ENCODE measurements around the gene SLIT3.

SLIT3 gene

DNA sequence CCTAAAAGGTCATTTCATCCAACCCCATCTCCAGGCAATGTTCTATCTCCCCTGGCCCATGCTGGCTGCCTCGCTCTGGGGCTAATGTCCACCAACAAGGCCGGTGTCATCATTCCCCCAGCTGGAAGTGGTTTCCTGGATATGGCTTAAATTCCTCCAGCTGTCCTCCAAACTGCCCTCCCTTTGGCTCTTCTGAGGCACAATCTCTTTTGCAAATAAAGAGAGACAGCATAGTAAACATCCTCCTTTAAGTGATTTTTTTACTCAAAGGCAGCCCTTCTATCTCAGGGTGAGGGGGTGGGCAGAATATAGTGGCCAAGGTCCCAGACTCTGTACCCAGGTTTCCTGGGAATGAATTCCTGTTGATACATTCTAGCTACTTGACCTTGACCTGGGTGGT lies 604.3 kb downstream of the SLIT3 start:
- peak; percentile 17 for DNase-seq (ENCODE audit: low read depth)

DNA sequence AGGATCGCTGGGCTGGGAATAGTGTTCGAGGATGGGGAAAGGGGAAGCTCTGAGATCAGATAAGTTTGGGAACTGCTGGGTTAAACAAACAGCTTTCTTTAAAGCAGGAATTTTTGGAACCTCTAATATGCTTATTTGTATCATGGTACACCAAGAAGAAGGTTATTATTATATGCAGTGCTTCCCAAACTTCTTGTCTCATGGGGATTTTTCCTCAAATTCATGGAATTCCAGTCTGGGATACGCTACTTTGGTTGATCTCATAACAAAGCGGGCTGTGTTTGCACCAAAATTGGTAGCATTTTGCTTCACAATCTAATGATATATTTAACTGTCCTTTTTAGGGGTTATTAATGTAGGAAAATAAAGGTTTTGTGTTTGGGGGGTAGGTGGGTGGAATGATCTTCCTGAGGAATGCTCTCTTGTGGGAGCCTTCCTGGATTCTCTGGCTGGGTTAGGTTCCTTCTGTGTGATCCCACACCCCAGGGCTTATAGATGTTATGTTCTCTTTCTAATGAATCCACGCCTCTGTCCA lies 605.6 kb downstream of the SLIT3 start:
- no peak for DNase-seq (ENCODE audit: low read depth)

DNA sequence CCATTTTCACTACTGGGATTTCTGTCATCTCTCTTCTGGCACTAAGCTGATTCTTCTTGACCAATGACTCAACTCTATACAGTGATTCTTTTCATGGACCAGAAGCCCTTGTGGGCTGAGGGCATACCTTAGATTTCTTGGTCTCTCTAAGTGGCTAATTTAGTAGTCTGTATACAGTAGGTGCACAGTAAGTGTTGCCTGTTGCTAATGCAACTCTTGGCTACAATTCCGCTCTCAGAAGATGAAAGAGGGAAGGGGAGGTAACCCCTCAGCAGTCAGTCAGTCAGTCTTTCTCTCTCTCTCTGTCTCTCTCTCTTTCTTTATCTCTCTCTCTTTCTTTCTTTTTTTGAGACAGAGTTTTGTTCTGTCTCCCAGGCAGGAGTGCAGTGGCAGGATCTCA lies 606.6 kb downstream of the SLIT3 start:
- DNase-seq (ENCODE audit: low read depth) = no peak

DNA sequence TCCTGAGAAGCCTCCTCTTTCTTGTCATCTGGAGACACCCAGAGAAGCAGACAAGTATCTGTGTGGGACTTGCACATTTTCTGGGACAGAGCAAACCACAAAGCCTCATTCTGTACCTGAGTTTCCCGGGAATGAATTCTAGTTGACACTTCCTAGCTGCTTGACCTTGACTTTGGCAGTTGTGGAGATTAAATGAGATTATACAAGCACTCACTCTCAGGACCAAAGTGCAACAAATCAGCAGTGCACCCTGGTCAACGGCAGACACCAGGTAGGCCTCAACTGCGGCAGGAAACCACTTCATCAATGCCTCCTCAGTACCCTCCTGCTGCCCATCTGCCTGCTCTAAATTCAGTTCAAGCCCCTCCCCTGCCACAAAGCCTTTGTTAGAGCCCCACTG lies 607.1 kb downstream of the SLIT3 start:
- no peak for DNase-seq (ENCODE audit: low read depth)

DNA sequence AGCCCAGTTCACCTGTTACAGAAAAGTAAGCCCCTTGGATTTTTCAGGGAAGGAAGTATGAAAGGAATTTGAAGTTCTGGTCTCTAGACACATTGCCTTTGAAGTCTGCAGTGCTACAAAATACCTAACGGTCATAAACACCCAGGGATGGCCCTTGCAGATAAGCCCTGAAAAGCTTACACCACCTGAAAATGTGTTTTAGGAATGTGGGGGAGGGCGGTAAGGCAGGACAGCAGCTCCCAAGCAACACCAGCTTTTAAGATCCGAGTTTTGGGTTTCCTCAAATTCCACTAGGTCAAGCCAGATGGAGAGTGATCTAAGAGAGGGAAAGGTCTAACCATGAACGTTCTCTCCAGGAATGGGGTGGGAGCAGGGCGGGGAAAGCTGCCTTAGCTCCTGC lies 607.6 kb downstream of the SLIT3 start:
- DNase-seq (ENCODE audit: low read depth) = no peak

- no peak for DNase-seq (ENCODE audit: low read depth)
These were observed 609.0 kb downstream of the SLIT3 start for GRCh38 chr5:168691891-168692290.

- DNase-seq (ENCODE audit: low read depth) = no peak
These were observed 611.7 kb downstream of the SLIT3 start for GRCh38 chr5:168689260-168689659.

- no peak for DNase-seq (ENCODE audit: low read depth)
These were observed 614.1 kb downstream of the SLIT3 start for GRCh38 chr5:168686837-168687236.

DNA sequence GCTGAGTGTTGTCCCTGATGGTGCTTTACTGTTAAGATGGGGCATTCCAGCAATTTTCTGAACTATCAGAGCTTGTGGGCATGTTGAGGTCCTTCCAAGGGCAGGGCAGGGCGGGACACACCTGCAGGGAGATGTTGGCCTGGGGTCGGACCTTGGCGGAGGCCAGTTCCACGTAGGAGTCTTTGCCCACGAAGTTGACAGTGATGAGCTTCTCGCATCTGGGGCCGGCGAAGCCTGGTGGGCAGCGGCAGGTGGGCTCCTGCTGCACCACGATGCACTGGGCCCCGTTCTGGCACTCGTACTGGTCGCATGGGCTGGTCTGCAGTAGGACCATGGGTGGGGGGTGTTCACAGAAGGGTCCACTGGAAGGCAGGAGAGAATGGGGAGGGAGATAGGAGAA lies 615.4 kb downstream of the SLIT3 start:
- no peak for DNase-seq (ENCODE audit: low read depth)

- no peak for DNase-seq (ENCODE audit: low read depth)
These were observed 617.0 kb downstream of the SLIT3 start for GRCh38 chr5:168683927-168684295.

DNA sequence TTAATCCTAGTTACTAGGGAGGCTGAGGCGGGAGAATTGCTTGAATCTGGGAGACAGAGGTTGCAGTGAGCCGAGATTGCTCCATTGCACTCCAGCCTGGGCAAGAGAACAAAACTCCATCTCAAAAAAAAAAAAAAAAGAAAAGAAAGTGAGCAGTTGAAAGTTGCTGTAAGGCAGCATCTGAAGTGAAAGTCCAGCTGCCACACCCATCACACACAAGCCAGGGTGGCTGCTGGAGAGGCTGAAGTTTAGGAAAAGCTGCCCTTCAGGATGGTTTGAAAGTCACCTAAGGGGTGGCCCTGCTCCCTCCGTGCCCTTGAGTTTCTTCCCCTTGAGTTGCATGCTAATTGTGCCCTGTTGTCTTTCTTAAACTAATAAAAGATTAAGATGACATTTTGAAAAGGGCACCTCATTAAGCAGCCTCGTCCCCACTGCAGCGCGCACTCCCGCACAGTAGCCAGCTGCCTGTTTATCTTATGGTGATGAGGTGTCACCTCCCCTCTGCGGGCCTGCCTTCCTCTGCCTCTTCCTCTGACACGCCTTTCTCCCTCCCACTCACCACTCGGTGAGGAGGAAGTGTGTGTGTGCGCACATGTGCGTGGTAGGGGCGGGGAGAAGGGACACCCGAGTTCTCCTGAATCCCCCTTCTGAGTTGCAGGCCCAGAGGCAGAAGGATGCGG lies 617.6 kb downstream of the SLIT3 start:
- no peak for DNase-seq (ENCODE audit: low read depth)

DNA sequence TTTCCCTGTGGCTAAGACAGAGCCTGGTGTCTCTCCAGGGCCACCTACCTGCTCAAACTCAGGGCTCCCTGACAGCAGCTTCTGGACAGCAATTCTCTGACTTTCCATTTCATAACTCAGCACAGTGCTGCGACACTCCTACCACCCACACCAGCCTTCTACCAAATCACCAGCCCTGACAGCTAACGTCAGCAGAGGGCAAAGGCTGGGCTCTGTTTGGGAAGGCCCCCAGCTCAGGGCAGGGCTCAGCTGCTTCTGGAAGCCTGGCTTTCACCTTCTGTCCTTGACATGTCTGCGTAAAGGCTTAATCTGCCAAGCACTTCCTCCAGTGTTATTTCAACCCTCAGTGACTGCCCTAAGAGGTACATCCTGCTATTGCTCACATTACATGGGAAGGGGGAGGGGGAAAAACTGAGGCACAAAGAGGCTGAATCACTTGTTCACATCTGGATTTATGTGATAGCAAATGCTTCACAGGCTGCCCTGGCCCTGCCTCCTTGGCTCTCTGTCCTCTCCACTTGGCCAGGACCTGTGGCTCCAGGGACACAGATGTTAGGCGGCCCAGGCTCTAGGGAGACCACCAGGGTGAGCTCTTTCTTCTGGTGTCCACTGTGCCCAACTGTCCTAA lies 619.3 kb downstream of the SLIT3 start:
- DNase-seq (ENCODE audit: low read depth) = peak; percentile 36

- DNase-seq (ENCODE audit: low read depth) = no peak
These were observed 620.5 kb downstream of the SLIT3 start for GRCh38 chr5:168680395-168680794.

- peak; percentile 67 for DNase-seq (ENCODE audit: low read depth)
These were observed 621.4 kb downstream of the SLIT3 start for GRCh38 chr5:168679515-168679920.

DNA sequence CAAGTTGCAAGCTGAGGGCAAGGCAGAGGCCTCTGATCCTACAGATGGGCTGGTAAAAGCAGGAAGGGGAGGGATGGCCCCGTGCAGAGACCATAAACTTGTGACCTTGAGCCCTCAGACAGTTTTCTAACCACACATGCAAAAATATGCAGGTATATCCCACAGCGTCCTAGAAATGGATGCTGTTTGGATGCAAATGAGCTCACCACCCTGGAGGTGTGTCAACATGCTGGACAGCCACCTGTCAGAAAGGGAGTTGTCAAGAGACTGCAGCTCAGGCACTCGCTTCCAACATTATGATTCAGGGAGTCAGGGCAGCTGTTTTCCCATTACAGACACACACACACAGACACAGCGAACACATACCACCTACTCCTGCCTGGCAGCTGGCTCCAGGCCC lies 624.4 kb downstream of the SLIT3 start:
- DNase-seq (ENCODE audit: low read depth) = no peak

DNA sequence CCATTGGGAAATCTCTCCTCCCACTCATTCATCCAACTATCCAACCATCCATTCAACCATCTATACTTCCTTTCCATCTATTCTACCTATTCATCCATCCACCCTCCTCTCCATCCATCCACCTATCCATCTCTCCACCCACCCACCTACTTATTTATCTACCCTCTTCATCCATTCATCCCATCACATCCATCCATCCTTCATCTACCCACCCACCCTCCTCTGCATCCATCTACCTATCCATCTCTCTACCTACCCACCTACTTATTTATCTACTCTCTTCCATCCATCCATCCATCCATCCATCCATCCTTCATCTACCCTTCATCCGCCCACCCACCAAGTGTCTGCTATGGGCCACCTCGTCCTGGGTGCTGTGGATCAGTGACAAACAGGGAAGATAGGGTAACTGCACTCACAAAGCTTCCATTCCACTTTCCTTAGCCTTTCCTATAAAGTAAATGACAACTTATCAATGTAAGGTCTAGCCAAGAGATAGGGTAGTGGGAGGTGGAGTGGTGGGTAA lies 625.0 kb downstream of the SLIT3 start:
- no peak for DNase-seq (ENCODE audit: low read depth)

DNA sequence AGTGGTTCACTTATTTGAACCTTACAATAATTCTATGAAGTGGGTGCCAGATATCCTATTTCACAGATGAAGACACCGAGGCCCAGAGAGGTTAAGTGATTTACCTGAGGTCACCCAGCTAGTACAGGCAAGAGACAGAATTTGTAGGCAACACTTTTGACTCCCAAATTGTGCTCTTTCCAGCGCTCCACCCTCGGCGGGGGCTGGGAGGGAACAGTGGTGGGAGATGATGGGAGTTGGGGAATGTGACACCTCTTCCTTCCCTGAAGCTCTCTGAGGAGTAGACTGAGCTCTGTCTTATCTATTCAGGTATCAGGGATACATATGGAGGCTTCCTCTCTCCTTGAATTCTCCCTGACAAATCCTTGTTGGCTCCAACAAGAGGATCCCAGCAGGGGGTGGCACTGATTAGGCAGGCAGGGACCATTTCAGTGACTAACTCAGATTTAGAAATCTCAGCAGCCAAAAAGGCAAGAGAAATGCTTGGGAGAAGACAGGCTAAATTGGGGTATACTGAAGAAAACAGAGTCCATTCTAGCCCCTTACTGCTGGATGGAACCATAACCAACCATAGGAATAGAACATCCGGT lies 626.0 kb downstream of the SLIT3 start:
- no peak for DNase-seq (ENCODE audit: low read depth)

GRCh38 chr5:168672888-168673287 lies 628.1 kb downstream of the SLIT3 start:
- no peak for DNase-seq (ENCODE audit: low read depth)

DNA sequence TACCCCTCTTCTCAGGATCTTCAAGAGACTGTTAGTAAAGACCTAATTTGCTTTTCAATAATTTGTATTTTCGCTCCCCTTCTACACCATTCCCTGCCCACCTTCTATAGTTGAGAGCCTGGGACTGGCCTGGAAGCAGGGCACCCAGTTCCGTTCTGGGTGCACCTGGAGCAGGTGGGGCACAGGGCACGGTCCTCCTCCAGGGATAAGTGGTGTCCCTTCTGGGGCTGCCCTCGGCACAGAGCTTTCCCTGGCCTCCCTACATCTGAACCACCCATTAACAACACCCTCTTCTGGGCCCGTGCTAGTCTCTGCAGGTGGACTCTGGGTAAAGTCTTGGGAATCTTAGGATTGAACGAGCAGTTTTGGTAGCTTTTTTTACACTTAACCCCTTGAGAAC lies 628.9 kb downstream of the SLIT3 start:
- DNase-seq (ENCODE audit: low read depth) = no peak

DNA sequence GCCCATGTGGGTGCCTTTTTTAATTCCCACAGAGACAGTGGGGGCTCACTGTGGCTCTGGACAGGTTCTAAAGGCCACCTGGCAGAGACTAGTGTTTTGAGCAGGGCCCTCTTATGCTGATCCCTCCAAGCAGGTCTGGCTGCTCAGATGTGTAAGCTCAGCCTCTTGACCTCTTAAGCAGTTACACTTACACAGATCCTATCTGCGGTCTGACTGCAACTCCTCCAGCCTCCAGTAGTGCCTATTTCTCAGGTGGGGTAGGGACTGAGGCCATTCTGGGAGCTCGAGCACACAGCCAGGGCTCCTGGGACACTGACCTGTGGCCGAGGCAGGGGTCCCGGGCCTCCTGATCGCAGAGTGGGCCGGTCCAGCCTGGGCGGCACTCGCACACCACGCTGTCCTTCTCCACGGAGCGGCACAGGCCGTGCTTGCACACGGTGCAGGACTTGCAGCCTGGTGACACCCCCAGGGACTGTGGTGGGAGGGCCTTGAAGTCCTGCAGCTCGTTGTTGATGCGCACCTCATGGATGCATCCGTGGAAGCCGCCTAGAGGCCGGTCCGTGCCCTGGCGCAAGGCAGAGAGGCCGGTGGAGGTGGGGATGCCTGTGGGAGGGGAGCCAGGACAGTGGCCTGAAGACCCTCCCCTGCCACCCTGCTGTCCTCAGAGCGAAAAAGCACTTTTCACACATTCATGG lies 629.9 kb downstream of the SLIT3 start:
- no peak for DNase-seq (ENCODE audit: low read depth)

- no peak for DNase-seq (ENCODE audit: low read depth)
These were observed 631.1 kb downstream of the SLIT3 start for GRCh38 chr5:168669668-168670378.

GRCh38 chr5:168669156-168669555 lies 631.8 kb downstream of the SLIT3 start:
- DNase-seq (ENCODE audit: low read depth) = no peak

Data from EH (cell line).